Measurements from ENCODE around the gene GAB2.
"Not testable (repeated sequence)": the region's sequence is repeated elsewhere in the genome, so short reads cannot be mapped to it uniquely, and the experiment has no call there.

Gene GAB2

DNA sequence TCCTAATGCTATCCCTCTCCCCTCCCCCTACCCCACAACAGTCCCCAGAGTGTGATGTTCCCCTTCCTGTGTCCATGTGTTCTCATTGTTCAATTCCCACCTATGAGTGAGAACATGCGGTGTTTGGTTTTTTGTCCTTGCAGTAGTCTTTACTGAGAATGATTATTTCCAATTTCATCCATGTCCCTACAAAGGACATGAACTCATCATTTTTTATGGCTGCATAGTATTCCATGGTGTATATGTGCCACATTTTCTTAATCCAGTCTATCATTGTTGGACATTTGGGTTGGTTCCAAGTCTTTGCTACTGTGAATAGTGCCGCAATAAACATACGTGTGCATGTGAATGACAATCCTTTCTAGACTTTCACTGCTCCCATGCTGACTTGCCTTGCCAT lies 241.8 kb downstream of the GAB2 start:
- not testable (repeated sequence) for DNase-seq

DNA sequence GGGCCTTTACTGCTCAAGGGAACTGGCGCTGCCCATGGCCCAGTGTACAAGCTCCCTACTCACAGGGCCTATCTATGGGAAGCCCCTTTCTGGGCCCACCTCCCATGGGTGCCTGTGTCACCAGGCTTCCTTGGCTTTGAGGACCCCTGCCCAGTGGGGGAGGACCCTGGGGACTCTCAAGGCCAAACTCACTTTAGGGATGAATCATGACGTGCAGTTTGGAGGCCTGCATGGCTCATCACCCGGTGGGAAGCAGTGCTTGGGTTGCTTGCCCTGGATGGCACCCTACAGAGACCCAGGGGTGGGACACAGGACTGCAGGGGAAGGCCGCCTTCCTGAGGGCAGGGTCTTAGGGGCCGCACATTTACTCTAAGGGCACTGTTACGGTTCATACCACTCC lies 245.7 kb downstream of the GAB2 start:
- DNase-seq = no peak

DNA sequence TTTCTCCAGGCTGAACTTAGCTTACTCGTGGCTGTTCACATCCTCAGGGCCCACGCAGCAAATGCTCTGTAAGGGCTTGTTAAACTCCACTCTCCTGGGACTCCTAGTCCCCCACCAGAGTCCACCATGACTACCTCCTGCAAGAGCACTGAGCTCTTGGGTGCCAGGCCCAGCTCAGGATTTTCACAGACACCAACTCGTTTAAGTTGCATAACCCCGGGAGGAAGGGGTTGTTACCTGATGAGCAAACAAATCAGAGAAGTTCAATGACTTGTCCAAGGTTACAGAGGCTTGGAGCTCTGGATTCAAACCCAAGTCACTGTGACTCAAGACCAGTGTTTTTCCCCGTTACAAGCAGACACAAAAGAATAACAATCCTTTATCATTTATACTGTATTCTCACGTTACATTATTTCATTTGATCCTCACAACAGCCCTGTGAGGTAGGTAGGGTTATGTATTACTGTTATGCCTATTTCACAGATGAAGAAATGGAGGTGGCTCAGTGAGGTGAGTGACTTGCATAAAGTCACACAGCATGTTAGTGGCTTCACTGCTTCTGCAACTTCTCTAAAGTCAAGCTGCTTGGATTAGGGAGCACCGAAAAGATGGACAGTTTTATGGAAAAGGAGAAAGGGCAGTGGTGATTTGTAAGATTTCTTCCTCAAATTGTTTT lies 246.6 kb downstream of the GAB2 start:
- DNase-seq = no peak

DNA sequence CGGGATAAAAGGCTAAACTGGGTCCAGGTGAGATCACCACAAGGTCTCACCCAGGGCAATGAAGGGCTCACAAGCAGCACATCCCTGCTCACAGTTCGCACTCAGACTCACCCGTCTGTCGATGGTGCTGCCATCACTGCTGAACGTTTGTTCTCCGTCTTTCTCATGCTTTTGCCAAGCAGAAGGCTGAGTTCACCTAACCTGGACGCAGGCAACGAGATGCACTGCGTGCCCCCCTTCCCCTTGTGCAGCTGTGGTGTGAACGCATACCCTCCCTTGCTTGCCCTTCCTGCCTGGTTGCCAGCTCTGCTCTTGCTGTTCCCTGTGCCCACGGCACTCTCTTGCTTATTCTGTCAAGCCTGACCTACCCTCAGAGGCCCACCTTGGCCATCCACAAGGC lies 247.2 kb downstream of the GAB2 start:
- DNase-seq = no peak

DNA sequence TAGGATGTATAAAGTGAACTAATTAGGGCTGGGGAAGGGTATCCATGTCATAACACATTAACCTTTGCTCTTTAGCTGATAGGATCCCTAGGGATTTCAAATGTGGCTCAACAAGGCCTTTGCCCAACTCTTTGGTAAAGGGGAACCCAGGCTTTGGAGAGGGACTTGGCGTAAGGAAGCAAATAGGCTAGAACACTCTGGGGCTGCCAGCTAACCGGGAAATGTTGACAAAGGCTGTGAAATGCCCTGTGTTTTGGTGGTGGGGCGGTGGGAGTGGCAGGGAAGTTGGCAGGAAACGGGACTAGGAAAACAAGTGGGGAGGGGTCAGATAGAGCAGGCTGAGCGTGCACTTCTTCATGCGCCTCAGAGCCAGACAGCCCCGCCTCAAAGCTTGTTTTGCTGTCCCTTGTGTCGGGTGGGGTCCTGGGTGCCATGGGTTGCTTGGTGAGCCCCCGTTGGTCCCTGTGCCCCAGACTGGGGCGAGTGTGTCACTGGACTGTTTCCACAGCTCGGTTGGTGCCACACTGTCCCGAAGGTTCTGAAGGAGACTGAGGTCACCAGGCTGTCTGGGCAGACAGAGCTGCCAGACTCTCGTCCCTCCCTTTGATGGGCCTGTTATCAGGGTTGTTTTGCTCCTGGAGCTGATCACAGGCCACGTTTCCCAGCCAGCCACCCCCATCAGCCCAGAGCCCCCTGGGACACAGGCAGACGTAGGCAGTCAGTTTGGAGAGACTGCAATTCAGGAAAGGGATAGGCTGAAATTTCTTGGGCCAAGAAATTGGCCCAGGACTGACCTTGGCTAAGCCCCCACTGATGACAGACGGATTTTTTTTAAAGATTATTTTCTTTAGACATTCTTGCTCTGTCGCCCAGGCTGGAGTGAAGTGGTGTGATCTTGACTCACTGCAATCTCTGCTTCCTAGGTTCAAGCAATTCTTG lies 248.8 kb downstream of the GAB2 start:
- no peak for DNase-seq

DNA sequence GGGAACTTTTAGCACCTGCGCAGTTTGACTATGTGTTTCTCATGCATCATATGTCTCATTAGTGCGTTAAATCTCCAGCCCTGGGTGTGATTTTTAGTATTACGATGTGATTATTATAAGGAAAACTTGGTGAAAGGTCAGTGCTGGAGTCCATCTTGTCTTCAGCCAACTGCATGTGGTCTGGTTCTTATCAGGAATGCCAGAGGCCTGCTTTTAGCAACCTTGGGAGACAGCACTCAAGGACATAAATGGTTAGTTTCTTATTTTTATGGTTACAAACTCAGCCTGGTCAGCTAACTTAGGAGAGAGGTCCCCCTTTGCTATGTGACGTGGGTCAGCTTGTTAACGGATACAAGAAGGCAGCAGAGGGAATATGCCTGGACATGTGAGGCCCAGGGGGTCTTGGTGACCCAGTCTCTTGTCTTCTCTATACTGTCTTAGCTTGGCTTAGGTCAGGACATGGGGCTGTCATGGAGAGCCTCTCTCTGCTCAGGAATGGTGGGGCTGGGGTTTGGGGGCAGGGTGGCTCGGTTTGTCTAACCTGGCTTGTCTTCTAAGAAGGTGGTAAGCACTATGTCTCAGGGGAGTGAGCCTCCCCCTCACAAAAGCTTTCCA lies 250.7 kb downstream of the GAB2 start:
- DNase-seq = no peak
